ENCODE results near the gene SRSF5. TPM values are rescaled to one million over a fixed set of nuclear protein-coding genes. Genes with fewer than 3 reads are reported as not detected.

Gene SRSF5
- total and polyA plus RNA-seq, 2 of the 13 experiments (the other 11 are each of a cell fraction or from before 2014, with no cell fraction given) = 189 to 277 TPM

GRCh38 chr14:69755784-69756183 lies 11.2 kb upstream of the SRSF5 start (continued):
- TF ChIP-seq, protein P1, sequence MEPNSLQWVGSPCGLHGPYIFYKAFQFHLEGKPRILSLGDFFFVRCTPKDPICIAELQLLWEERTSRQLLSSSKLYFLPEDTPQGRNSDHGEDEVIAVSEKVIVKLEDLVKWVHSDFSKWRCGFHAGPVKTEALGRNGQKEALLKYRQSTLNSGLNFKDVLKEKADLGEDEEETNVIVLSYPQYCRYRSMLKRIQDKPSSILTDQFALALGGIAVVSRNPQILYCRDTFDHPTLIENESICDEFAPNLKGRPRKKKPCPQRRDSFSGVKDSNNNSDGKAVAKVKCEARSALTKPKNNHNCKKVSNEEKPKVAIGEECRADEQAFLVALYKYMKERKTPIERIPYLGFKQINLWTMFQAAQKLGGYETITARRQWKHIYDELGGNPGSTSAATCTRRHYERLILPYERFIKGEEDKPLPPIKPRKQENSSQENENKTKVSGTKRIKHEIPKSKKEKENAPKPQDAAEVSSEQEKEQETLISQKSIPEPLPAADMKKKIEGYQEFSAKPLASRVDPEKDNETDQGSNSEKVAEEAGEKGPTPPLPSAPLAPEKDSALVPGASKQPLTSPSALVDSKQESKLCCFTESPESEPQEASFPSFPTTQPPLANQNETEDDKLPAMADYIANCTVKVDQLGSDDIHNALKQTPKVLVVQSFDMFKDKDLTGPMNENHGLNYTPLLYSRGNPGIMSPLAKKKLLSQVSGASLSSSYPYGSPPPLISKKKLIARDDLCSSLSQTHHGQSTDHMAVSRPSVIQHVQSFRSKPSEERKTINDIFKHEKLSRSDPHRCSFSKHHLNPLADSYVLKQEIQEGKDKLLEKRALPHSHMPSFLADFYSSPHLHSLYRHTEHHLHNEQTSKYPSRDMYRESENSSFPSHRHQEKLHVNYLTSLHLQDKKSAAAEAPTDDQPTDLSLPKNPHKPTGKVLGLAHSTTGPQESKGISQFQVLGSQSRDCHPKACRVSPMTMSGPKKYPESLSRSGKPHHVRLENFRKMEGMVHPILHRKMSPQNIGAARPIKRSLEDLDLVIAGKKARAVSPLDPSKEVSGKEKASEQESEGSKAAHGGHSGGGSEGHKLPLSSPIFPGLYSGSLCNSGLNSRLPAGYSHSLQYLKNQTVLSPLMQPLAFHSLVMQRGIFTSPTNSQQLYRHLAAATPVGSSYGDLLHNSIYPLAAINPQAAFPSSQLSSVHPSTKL (CRISPR knock-in tag; IDR thresholded peaks at IDR 0.05) = peak; percentile 50; the same call in 1 of the 2 replicates
- 0 out of 2 replicates have a peak, but pooled peaks have one; percentile 37 for TF ChIP-seq PITX1 (CRISPR knock-in tag; IDR thresholded peaks at IDR 0.05)
- TF ChIP-seq MLX (CRISPR knock-in tag; IDR thresholded peaks at IDR 0.05) = peak; percentile 61; the same call in 1 of the 2 replicates
- no peak for TF ChIP-seq ARID4A (CRISPR knock-in tag; IDR thresholded peaks at IDR 0.05; ENCODE audit: borderline replicate concordance)
- TF ChIP-seq SOX5 (CRISPR knock-in tag; IDR thresholded peaks at IDR 0.05; ENCODE audit: borderline replicate concordance) = peak; percentile 64; the same call in 1 of the 2 replicates
- TF ChIP-seq SOX13 (IDR thresholded peaks at IDR 0.05) = no peak
- peak in 1 of 2 experiments; percentile 35; a peak in 1 of 4 replicates for TF ChIP-seq SOX13 (CRISPR knock-in tag; conservative IDR thresholded peaks at IDR 0.05 in 1 of 2, IDR thresholded peaks at IDR 0.05 in 1 of 2)
- TF ChIP-seq POGK (CRISPR knock-in tag; conservative IDR thresholded peaks at IDR 0.05) = no peak
- TF ChIP-seq ZNF773 (CRISPR knock-in tag; IDR thresholded peaks at IDR 0.05; ENCODE audit: borderline replicate concordance) = no peak
- peak; percentile 21; the same call in 1 of the 2 replicates for TF ChIP-seq THAP11 (CRISPR knock-in tag; IDR thresholded peaks at IDR 0.05)
- TF ChIP-seq, protein P2, sequence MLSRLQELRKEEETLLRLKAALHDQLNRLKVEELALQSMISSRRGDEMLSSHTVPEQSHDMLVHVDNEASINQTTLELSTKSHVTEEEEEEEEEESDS (CRISPR knock-in tag; IDR thresholded peaks at IDR 0.05; ENCODE audit: borderline replicate concordance) = 0 out of 2 replicates have a peak, but pooled peaks have one; percentile 53
- TF ChIP-seq ZBTB43 (CRISPR knock-in tag; conservative IDR thresholded peaks at IDR 0.05) = peak; percentile 94

Data from HepG2 (cell line).